ENCODE data around the gene SUFU. TPM values are rescaled to one million over a fixed set of nuclear protein-coding genes. Genes with fewer than 3 reads are reported as not detected.

The SUFU gene
- total RNA-seq, 1 donor from 2014 or later, result 8.9 TPM

DNA sequence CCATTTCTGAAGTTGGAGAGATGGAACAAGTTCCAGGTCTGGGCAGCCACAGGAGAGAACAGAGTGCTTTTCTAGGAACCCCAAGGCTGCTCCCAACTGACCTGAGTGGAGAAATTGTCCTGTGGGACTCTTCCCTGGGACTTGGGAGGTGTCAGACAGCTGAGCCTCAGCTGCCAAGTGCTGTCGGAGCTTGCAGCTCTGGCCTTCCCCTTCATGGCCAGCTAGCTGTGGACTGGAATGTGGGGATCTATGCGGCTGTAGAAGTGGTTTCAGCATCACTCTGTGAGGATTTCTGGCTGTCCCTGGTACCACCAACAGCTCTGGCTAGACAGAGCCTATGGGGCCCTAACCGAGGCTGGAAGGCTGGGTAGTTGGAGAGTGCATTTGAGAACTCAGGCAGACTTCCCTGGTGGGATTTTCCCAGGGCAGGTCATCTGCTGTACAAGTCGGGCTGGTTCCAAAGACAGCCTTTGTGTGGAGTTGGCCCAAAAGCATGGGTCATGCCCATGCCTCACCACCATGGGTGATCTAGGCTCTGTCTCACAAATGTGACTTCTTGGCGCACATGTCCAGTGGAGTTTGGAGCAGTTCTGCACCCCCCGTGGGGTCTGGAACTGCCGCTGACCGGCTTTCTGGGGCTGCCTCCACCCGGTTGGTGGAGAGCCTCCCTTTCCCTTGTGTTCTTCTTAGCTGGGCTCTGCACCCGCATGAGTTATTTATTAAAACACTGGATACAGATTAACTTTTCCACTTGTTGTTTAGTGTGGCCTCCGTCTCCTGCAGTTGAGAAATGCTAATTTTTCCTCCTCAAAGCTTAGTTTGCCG lies 10.9 kb downstream of the SUFU start:
- Histone ChIP-seq H3K36me3 (ENCODE audit: control insufficient read depth, insufficient read depth, low read length) (peaks cover 2% of the 10 kb centered on the region), H3K27me3 (ENCODE audit: control insufficient read depth, insufficient read depth, low read length) (no peaks in the 10 kb centered on the region), H3K4me3 (ENCODE audit: low read depth, low read length) (no peak overlapping the region)
- no peak for DNase-seq (ENCODE audit: low read depth)
- TF ChIP-seq CTCF (IDR thresholded peaks at IDR 0.05; ENCODE audit: insufficient read depth, low read length, poor library complexity, severe bottlenecking), result no peak

- no peak for TF ChIP-seq CTCF (IDR thresholded peaks at IDR 0.05; ENCODE audit: insufficient read depth, low read length, poor library complexity, severe bottlenecking)
- peaks cover 2% of the 10 kb centered on the region for H3K36me3 ChIP-seq (ENCODE audit: control insufficient read depth, insufficient read depth, low read length)
Observed at GRCh38 chr10:102515724-102516123, 12.0 kb downstream of the SUFU start.

GRCh38 chr10:102517553-102517952 lies 13.8 kb downstream of the SUFU start:
- no peak for TF ChIP-seq CTCF (IDR thresholded peaks at IDR 0.05; ENCODE audit: insufficient read depth, low read length, poor library complexity, severe bottlenecking)
- Histone ChIP-seq H3K4me3 (ENCODE audit: low read depth, low read length) (no peak overlapping the region), H3K36me3 (ENCODE audit: control insufficient read depth, insufficient read depth, low read length) (peaks cover 2% of the 10 kb centered on the region), H3K27me3 (ENCODE audit: control insufficient read depth, insufficient read depth, low read length) (no peaks in the 10 kb centered on the region)
- no peak for DNase-seq (ENCODE audit: low read depth)

More at GRCh38 chr10:102515724-102516123, 12.0 kb downstream of the SUFU start:
- Histone ChIP-seq H3K4me3 (ENCODE audit: low read depth, low read length) (no peak overlapping the region), H3K27me3 (ENCODE audit: control insufficient read depth, insufficient read depth, low read length) (no peaks in the 10 kb centered on the region)
- DNase-seq (ENCODE audit: low read depth), result no peak

DNA sequence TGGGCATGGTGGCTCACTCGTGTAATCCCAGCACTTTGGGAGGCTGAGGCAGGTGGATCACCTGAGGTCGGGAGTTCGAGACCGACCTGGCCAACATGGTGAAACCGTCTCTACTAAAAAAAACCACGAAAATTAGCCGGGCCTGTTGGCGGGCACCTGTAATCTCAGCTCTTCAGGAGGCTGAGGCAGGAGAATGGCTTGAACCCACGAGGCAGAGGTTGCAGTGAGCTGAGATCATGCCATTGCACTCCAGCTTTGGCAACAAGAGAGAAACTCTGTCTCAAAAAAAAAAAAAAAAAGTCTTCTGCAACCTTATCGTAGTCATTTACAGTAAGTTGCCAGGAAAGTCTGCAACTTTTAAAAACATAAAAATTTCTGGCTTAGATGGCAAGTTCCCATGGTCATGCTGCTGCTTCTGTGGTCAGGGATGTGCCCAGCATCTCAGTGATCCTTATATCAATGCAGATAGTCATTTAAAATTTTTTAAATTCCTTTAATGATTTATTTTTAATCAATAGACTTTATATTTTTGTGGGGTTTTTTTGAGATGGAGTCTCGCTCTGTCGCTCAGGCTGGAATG lies 15.6 kb downstream of the SUFU start:
- no peak for DNase-seq (ENCODE audit: low read depth)
- no peaks in the 10 kb centered on the region for H3K27me3 ChIP-seq (ENCODE audit: control insufficient read depth, insufficient read depth, low read length)
- no peak overlapping the region for H3K4me3 ChIP-seq (ENCODE audit: low read depth, low read length)
- peaks cover 2% of the 10 kb centered on the region for H3K36me3 ChIP-seq (ENCODE audit: control insufficient read depth, insufficient read depth, low read length)
- no peak for TF ChIP-seq CTCF (IDR thresholded peaks at IDR 0.05; ENCODE audit: insufficient read depth, low read length, poor library complexity, severe bottlenecking)

- no peaks in the 10 kb centered on the region for H3K36me3 ChIP-seq (ENCODE audit: control insufficient read depth, insufficient read depth, low read length)
Observed at GRCh38 chr10:102522874-102523249, 19.1 kb downstream of the SUFU start.

More at GRCh38 chr10:102522874-102523249, 19.1 kb downstream of the SUFU start:
- DNase-seq (ENCODE audit: low read depth), result no peak
- no peaks in the 10 kb centered on the region for H3K27me3 ChIP-seq (ENCODE audit: control insufficient read depth, insufficient read depth, low read length)
- no peak for TF ChIP-seq CTCF (IDR thresholded peaks at IDR 0.05; ENCODE audit: insufficient read depth, low read length, poor library complexity, severe bottlenecking)
- H3K4me3 ChIP-seq (ENCODE audit: low read depth, low read length), result no peak overlapping the region

Data from kidney epithelial cell (primary cell).